Neural progenitor cell (in vitro differentiated cells): ENCODE measurements around the gene C17orf78.

Experiments
- EZH2phosphoT487 ChIP-seq: fragments of 200-600 bp; sonication (generic); IDR thresholded peaks from 2 replicates; pipeline ENCODE4 v1.6.1; 2017; ENCODE audit warnings: antibody characterized with exemption
- TF ChIP-seq, protein P1 (sequence below): fragments of 200-600 bp; sonication (generic); IDR thresholded peaks from 2 replicates; pipeline ENCODE4 v1.5.1; 2017; ENCODE audit warnings: antibody characterized with exemption, mild to moderate bottlenecking

GRCh38 chr17:37368577-37368976 is 7.2 kb upstream of the C17orf78 start:
- TF ChIP-seq, protein P1, sequence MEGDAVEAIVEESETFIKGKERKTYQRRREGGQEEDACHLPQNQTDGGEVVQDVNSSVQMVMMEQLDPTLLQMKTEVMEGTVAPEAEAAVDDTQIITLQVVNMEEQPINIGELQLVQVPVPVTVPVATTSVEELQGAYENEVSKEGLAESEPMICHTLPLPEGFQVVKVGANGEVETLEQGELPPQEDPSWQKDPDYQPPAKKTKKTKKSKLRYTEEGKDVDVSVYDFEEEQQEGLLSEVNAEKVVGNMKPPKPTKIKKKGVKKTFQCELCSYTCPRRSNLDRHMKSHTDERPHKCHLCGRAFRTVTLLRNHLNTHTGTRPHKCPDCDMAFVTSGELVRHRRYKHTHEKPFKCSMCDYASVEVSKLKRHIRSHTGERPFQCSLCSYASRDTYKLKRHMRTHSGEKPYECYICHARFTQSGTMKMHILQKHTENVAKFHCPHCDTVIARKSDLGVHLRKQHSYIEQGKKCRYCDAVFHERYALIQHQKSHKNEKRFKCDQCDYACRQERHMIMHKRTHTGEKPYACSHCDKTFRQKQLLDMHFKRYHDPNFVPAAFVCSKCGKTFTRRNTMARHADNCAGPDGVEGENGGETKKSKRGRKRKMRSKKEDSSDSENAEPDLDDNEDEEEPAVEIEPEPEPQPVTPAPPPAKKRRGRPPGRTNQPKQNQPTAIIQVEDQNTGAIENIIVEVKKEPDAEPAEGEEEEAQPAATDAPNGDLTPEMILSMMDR: no peak
- no peak for TF ChIP-seq EZH2phosphoT487
